Vagina (tissue), 2 donors: Measurements from ENCODE around the gene RESP18. TPM values are rescaled to one million over a fixed set of nuclear protein-coding genes. Genes with fewer than 3 reads are reported as not detected.
A peak's percentile ranks its signal among the peaks of the same experiment; 100 is the strongest.

Experiments
- DNase-seq, 2 donors: peaks; one replicate each; pipeline ENCODE4 v3.0.0-alpha.2; 2017; ENCODE audit errors: extremely low spot score in 2 of 2
- H3K27ac ChIP-seq: fragments of 200-600 bp; sonication (generic); one replicate; pipeline ENCODE4 v1.5.1; 2019
- H3K27me3 ChIP-seq: fragments of 200-600 bp; sonication (generic); one replicate; pipeline ENCODE4 v1.5.1; 2019
- H3K36me3 ChIP-seq, 2 donors: fragments of 200-600 bp; sonication (generic); one replicate each; pipeline ENCODE4 v1.5.1; 2017 to 2019
- H3K4me1 ChIP-seq: fragments of 200-600 bp; sonication (generic); one replicate; pipeline ENCODE4 v1.5.1; 2019
- H3K4me3 ChIP-seq, 2 donors: fragments of 200-600 bp; sonication (generic); 1 replicate in 1 of 2; 2 replicates in 1 of 2; pipeline ENCODE4 v1.5.1; 2016 to 2019
- H3K9me3 ChIP-seq: fragments of 200-600 bp; sonication (generic); one replicate; pipeline ENCODE4 v1.5.1; 2019
- CTCF ChIP-seq, 3 experiments: fragments of 450-650 bp in 2 of 3; fragments of 200-600 bp in 1 of 3; sonication (generic) in 1 of 3; IDR thresholded peaks; one replicate each; pipeline ENCODE4 v1.5.1; 2017 to 2019; ENCODE audit warnings: antibody characterized with exemption in 3 of 3, mild to moderate bottlenecking in 2 of 3, moderate library complexity in 2 of 3
- POLR2A ChIP-seq, 2 donors: fragments of 450-650 bp; IDR thresholded peaks; one replicate each; pipeline ENCODE4 v1.6.1; 2017; ENCODE audit warnings: antibody characterized with exemption in 2 of 2, mild to moderate bottlenecking in 2 of 2, moderate library complexity in 2 of 2
- POLR2AphosphoS5 ChIP-seq, 2 donors: sonication (generic); formaldehyde crosslinking; IDR thresholded peaks; one replicate each; pipeline ENCODE4 v1.9.0; 2017; ENCODE audit warnings: antibody characterized with exemption in 2 of 2, mild to moderate bottlenecking in 2 of 2, low read depth in 1 of 2; ENCODE audit not compliant: insufficient read depth in 1 of 2
- intact Hi-C: fragments of 100-400 bp; cut with DNase I; formaldehyde crosslinking; loops from one replicate; pipeline ENCODE4 v1.15.1; 2023
- total RNA-seq: library from RNA; depleted of rRNA; stranded (reverse); fragments of >200 nt; gene quantifications from one replicate; pipeline ENCODE4 v1.2.3, GENCODE V29; 2016

The RESP18 gene
- total RNA-seq, 1 donor from 2014 or later = not detected

- Histone ChIP-seq H3K27me3 (no peaks in the 10 kb centered on the region), H3K4me3 (no peak overlapping the region), H3K36me3 (no peaks in the 10 kb centered on the region), H3K9me3 (no peaks in the 10 kb centered on the region), H3K4me1 (no peaks in the 10 kb centered on the region), H3K27ac (no peak overlapping the region)
- intact Hi-C loops = no loop called here
- TF ChIP-seq CTCF (IDR thresholded peaks at IDR 0.05) (no peak), POLR2AphosphoS5 (IDR thresholded peaks at IDR 0.05; ENCODE audit: insufficient read depth in 1 of 2, low read depth in 1 of 2) (no peak), POLR2A (IDR thresholded peaks at IDR 0.05) (no peak)
- no peak for DNase-seq
Observed at GRCh38 chr2:219300022-219300421, 32.5 kb downstream of the RESP18 start.

GRCh38 chr2:219299372-219299760 lies 33.2 kb downstream of the RESP18 start:
- no peak for DNase-seq
- TF ChIP-seq POLR2A (IDR thresholded peaks at IDR 0.05) = no peak
- TF ChIP-seq CTCF (IDR thresholded peaks at IDR 0.05) = no peak
- TF ChIP-seq POLR2AphosphoS5 (IDR thresholded peaks at IDR 0.05; ENCODE audit: insufficient read depth in 1 of 2, low read depth in 1 of 2) = no peak
- intact Hi-C loops = loop anchor here (5.0 kb wide), 1 partner anchor 132 kb away; no protein-coding TSS in a partner anchor
- H3K36me3 ChIP-seq = no peaks in the 10 kb centered on the region
- no peaks in the 10 kb centered on the region for H3K9me3 ChIP-seq
- no peaks in the 10 kb centered on the region for H3K27me3 ChIP-seq
- H3K4me3 ChIP-seq = no peak overlapping the region
- no peaks in the 10 kb centered on the region for H3K4me1 ChIP-seq
- no peak overlapping the region for H3K27ac ChIP-seq

- no peaks in the 10 kb centered on the region for H3K27me3 ChIP-seq
- intact Hi-C loops = loop anchor here (5.0 kb wide), 1 partner anchor 132 kb away; no protein-coding TSS in a partner anchor
Observed at GRCh38 chr2:219298759-219299371, 33.7 kb downstream of the RESP18 start.

GRCh38 chr2:219297766-219298456 lies 34.6 kb downstream of the RESP18 start:
- Histone ChIP-seq H3K36me3 (no peaks in the 10 kb centered on the region), H3K4me1 (no peaks in the 10 kb centered on the region), H3K9me3 (no peaks in the 10 kb centered on the region), H3K4me3 (no peak overlapping the region), H3K27me3 (no peaks in the 10 kb centered on the region), H3K27ac (no peak overlapping the region)
- TF ChIP-seq POLR2AphosphoS5 (IDR thresholded peaks at IDR 0.05; ENCODE audit: insufficient read depth in 1 of 2, low read depth in 1 of 2) = no peak
- no peak for TF ChIP-seq CTCF (IDR thresholded peaks at IDR 0.05)
- no peak for TF ChIP-seq POLR2A (IDR thresholded peaks at IDR 0.05)
- intact Hi-C loops = loop anchor here (5.0 kb wide), 1 partner anchor 131 kb away; no protein-coding TSS in a partner anchor
- DNase-seq = peak in 1 of 2 donors; percentile 77

More at GRCh38 chr2:219298759-219299371, 33.7 kb downstream of the RESP18 start:
- H3K27ac ChIP-seq = no peak overlapping the region
- no peaks in the 10 kb centered on the region for H3K4me1 ChIP-seq
- no peak for DNase-seq
- H3K36me3 ChIP-seq = no peaks in the 10 kb centered on the region
- TF ChIP-seq CTCF (IDR thresholded peaks at IDR 0.05) = peak; percentile 90 to 97 (median 92)
- no peak for TF ChIP-seq POLR2A (IDR thresholded peaks at IDR 0.05)
- TF ChIP-seq POLR2AphosphoS5 (IDR thresholded peaks at IDR 0.05; ENCODE audit: insufficient read depth in 1 of 2, low read depth in 1 of 2) = peak; percentile 34 to 65
- no peaks in the 10 kb centered on the region for H3K9me3 ChIP-seq
- no peak overlapping the region for H3K4me3 ChIP-seq
